HCT116 (cell line): ENCODE data around the gene MYO10. TPM values are rescaled to one million over a fixed set of nuclear protein-coding genes. Genes with fewer than 3 reads are reported as not detected.

Source experiments
- ATAC-seq: fragments of 200-7000 bp; cut with Tn5 transposase; 2 replicates; pipeline ENCODE4 v1.9.1; 2020; ENCODE audit warnings: mild to moderate bottlenecking, moderate library complexity
- BruUV-seq: library from RNA; stranded (reverse); fragments of 400-500 nt; replicated peaks from 2 replicates; lab custom pipeline; 2021; lab: Mats Ljungman, UMichigan
- CTCF ChIA-PET: fragments of 300-600 bp; sonication (Branson Sonifier 250); formaldehyde crosslinking; loops from one replicate; lab custom pipeline; 2021; ENCODE audit warnings: antibody characterized with exemption; lab: Charles Lee
- POLR2A ChIA-PET: fragments of 300-600, 350-600 bp; sonication (Branson Sonifier 250); formaldehyde crosslinking; loops from one replicate; lab custom pipeline; 2021; ENCODE audit warnings: antibody characterized with exemption; lab: Charles Lee
- RAD21 ChIA-PET, 2 experiments: fragments of 300-600 bp; sonication (Branson Sonifier 250); formaldehyde crosslinking; loops; one replicate each; lab custom pipeline; 2023; ENCODE audit warnings: low total read pairs in 2 of 2; ENCODE audit not compliant: uncharacterized antibody in 2 of 2, unreplicated experiment in 2 of 2, low non-redundant PET in 1 of 2; lab: Charles Lee
- DNase-seq: peaks from one replicate; pipeline ENCODE4 v3.0.0-alpha.2; 2010; ENCODE audit warnings: low read depth, low spot score
- H2AFZ ChIP-seq: fragments of 200-600 bp; shearing (Covaris generic), sonication (generic); 2 replicates; pipeline ENCODE4 v1.6.1; 2017; ENCODE audit warnings: low read depth, mixed run types, mixed read lengths, antibody characterized with exemption, low read length; ENCODE audit not compliant: poor library complexity, severe bottlenecking
- H3K27ac ChIP-seq: 2 replicates; pipeline ENCODE4 v1.5.1; 2012; ENCODE audit warnings: low read depth, low read length
- H3K27me3 ChIP-seq: fragments of 200-600 bp; sonication (generic); 2 replicates; pipeline ENCODE4 v1.6.1; 2016; ENCODE audit warnings: mixed run types, low read length, mixed read lengths; ENCODE audit not compliant: insufficient read depth
- H3K36me3 ChIP-seq, 2 experiments: fragments of 200-500 bp in 1 of 2; fragments of 200-600 bp in 1 of 2; sonication (Bioruptor generic) in 1 of 2; sonication (generic) in 1 of 2; 2 replicates each; pipeline versions ENCODE4 v1.5.1 to v1.6.1; 2014 to 2016; ENCODE audit warnings: low read length in 2 of 2, inconsistent platforms in 1 of 2, mixed read lengths in 1 of 2, mixed run types in 1 of 2; ENCODE audit not compliant: insufficient read depth in 2 of 2, control insufficient read depth in 1 of 2
- H3K4me1 ChIP-seq, 2 experiments: fragments of 200-600 bp in 1 of 2; sonication (generic) in 1 of 2; 2 replicates each; pipeline versions ENCODE4 v1.5.1 to v1.6.1; 2012 to 2017; ENCODE audit warnings: low read length in 2 of 2, inconsistent platforms in 1 of 2, mild to moderate bottlenecking in 1 of 2, mixed read lengths in 1 of 2, mixed run types in 1 of 2, moderate library complexity in 1 of 2; ENCODE audit not compliant: insufficient read depth in 2 of 2, control insufficient read depth in 1 of 2
- H3K4me2 ChIP-seq: fragments of 200-600 bp; sonication (generic); 2 replicates; pipeline ENCODE4 v1.6.1; 2017; ENCODE audit warnings: mixed run types, low read length, mixed read lengths
- H3K4me3 ChIP-seq, 2 experiments: fragments of 200-600 bp in 1 of 2; sonication (generic) in 1 of 2; replicated peaks in 1 of 2; 2 replicates each; pipeline ENCODE4 v1.5.1; 2011 to 2016; ENCODE audit warnings: low read length in 2 of 2, control low read depth in 1 of 2, low read depth in 1 of 2, mild to moderate bottlenecking in 1 of 2, mixed read lengths in 1 of 2, mixed run types in 1 of 2
- H3K79me2 ChIP-seq: fragments of 200-600 bp; sonication (generic); 2 replicates; pipeline ENCODE4 v1.6.1; 2017; ENCODE audit warnings: mild to moderate bottlenecking, mixed run types, low read length, moderate library complexity, mixed read lengths; ENCODE audit not compliant: insufficient read depth
- H3K9ac ChIP-seq: fragments of 200-600 bp; sonication (generic); 2 replicates; pipeline ENCODE4 v1.6.1; 2016; ENCODE audit warnings: low read length, mixed read lengths
- H3K9me2 ChIP-seq: fragments of 200-600 bp; sonication (generic), shearing (Covaris generic); 2 replicates; pipeline ENCODE4 v1.6.1; 2017; ENCODE audit warnings: mixed run types, mild to moderate bottlenecking, moderate library complexity; ENCODE audit not compliant: insufficient read depth
- H3K9me3 ChIP-seq, 2 experiments: fragments of 200-500 bp in 1 of 2; fragments of 200-600 bp in 1 of 2; sonication (Bioruptor generic) in 1 of 2; sonication (generic) in 1 of 2; 2 replicates each; pipeline ENCODE4 v1.6.1; 2014 to 2017; ENCODE audit warnings: low read length in 2 of 2, mixed read lengths in 2 of 2, inconsistent platforms in 1 of 2, low read depth in 1 of 2, mild to moderate bottlenecking in 1 of 2, mixed run types in 1 of 2, moderate library complexity in 1 of 2; ENCODE audit not compliant: control insufficient read depth in 1 of 2, insufficient read depth in 1 of 2
- H4K20me1 ChIP-seq: fragments of 200-600 bp; sonication (generic), shearing (Covaris generic); 2 replicates; pipeline ENCODE4 v1.6.1; 2017; ENCODE audit warnings: mixed run types, mild to moderate bottlenecking, moderate library complexity; ENCODE audit not compliant: insufficient read depth
- ATF3 ChIP-seq: IDR thresholded peaks from 2 replicates; pipeline ENCODE4 v1.6.1; 2012
- CBX3 ChIP-seq: IDR thresholded peaks from 2 replicates; pipeline ENCODE4 v1.6.1; 2012; ENCODE audit warnings: low read depth
- CEBPB ChIP-seq: IDR thresholded peaks from 2 replicates; pipeline ENCODE4 v1.6.1; 2012; ENCODE audit warnings: low read depth
- CTCF ChIP-seq, 3 experiments: fragments of 200-600 bp in 1 of 3; sonication (generic) in 1 of 3; IDR thresholded peaks in 2 of 3; conservative IDR thresholded peaks in 1 of 3; 2 replicates each; pipeline ENCODE4 v1.5.1; 2012 to 2017; ENCODE audit warnings: low read depth in 2 of 3, low read length in 2 of 3, antibody characterized with exemption in 1 of 3, borderline replicate concordance in 1 of 3, control low read depth in 1 of 3, mild to moderate bottlenecking in 1 of 3, mixed read lengths in 1 of 3, mixed run types in 1 of 3, moderate library complexity in 1 of 3; ENCODE audit not compliant: insufficient read depth in 1 of 3
- EGR1 ChIP-seq: IDR thresholded peaks from 2 replicates; pipeline ENCODE4 v1.6.1; 2012; ENCODE audit warnings: low read depth
- ELF1 ChIP-seq: IDR thresholded peaks from 2 replicates; pipeline ENCODE4 v1.6.1; 2012; ENCODE audit warnings: low read depth, borderline replicate concordance
- EZH2 ChIP-seq: fragments of 200-600 bp; sonication (generic); IDR thresholded peaks from 2 replicates; pipeline ENCODE4 v1.6.1; 2017; ENCODE audit warnings: antibody characterized with exemption, mixed run types
- EZH2phosphoT487 ChIP-seq: fragments of 200-600 bp; IDR thresholded peaks from 2 replicates; pipeline ENCODE4 v1.6.1; 2018; ENCODE audit warnings: antibody characterized with exemption, borderline replicate concordance
- FOSL1 ChIP-seq: IDR thresholded peaks from 2 replicates; pipeline ENCODE4 v1.6.1; 2012; ENCODE audit warnings: low read depth
- JUND ChIP-seq: IDR thresholded peaks from 2 replicates; pipeline ENCODE4 v1.6.1; 2012
- MAX ChIP-seq: IDR thresholded peaks from 2 replicates; pipeline ENCODE4 v1.6.1; 2012
- POLR2A ChIP-seq: IDR thresholded peaks from 2 replicates; pipeline ENCODE4 v1.7.0; 2011; ENCODE audit warnings: borderline replicate concordance; ENCODE audit not compliant: insufficient read depth, insufficient read length; ENCODE audit errors: extremely low read depth
- RAD21 ChIP-seq: IDR thresholded peaks from 2 replicates; pipeline ENCODE4 v1.6.1; 2012; ENCODE audit warnings: low read depth, mild to moderate bottlenecking
- SIN3A ChIP-seq: IDR thresholded peaks from 2 replicates; pipeline ENCODE4 v1.6.1; 2012; ENCODE audit warnings: low read depth
- SP1 ChIP-seq: IDR thresholded peaks from 2 replicates; pipeline ENCODE4 v1.6.1; 2012; ENCODE audit warnings: low read depth
- SRF ChIP-seq: IDR thresholded peaks from 2 replicates; pipeline ENCODE4 v1.6.1; 2012; ENCODE audit warnings: low read depth
- TCF7L2 ChIP-seq: IDR thresholded peaks from 2 replicates; pipeline ENCODE4 v1.7.0; 2011; ENCODE audit warnings: borderline replicate concordance, inconsistent platforms; ENCODE audit not compliant: insufficient read depth, insufficient read length; ENCODE audit errors: extremely low read depth
- YY1 ChIP-seq: IDR thresholded peaks from 2 replicates; pipeline ENCODE4 v1.6.1; 2011; ENCODE audit warnings: low read length, low read depth, moderate library complexity, mild to moderate bottlenecking; ENCODE audit not compliant: insufficient replicate concordance; ENCODE audit errors: extremely low read depth
- ZBTB33 ChIP-seq: IDR thresholded peaks from 2 replicates; pipeline ENCODE4 v1.6.1; 2011; ENCODE audit warnings: mild to moderate bottlenecking, low read length, moderate library complexity; ENCODE audit not compliant: insufficient replicate concordance; ENCODE audit errors: extremely low read depth
- ZFX ChIP-seq: fragments of 450-650 bp; IDR thresholded peaks from 2 replicates; pipeline ENCODE4 v1.6.1; 2017
- intact Hi-C: fragments of 100-400 bp; cut with micrococcal nuclease; formaldehyde crosslinking; loops from 2 replicates; pipeline ENCODE4 v1.10.0; 2022
- total RNA-seq: library from RNA; stranded (reverse); gene quantifications from one replicate; pipeline ENCODE4 v1.2.1, GENCODE V29; 2021; ENCODE audit not compliant: unreplicated experiment

Gene MYO10
- total RNA-seq, 1 experiment from 2014 or later = 34.9 TPM

- POLR2A ChIA-PET = no interaction called here
- peaks cover 7% of the 10 kb centered on the region for H3K27me3 ChIP-seq
- H3K4me1 ChIP-seq = no peaks in the 10 kb centered on the region
- no peak overlapping the region for H3K4me2 ChIP-seq
- no TSS peak for BruUV-seq
- ATAC-seq (no peak), DNase-seq (no peak)
- H3K36me3 ChIP-seq = no peaks in the 10 kb centered on the region
- H2AFZ ChIP-seq = no peak overlapping the region
- CTCF ChIA-PET = no interaction called here
- intact Hi-C loops = no loop called here
- no peaks in the 10 kb centered on the region for H4K20me1 ChIP-seq
- no peaks in the 10 kb centered on the region for H3K9me3 ChIP-seq
- no peaks in the 10 kb centered on the region for H3K9me2 ChIP-seq
- H3K9ac ChIP-seq = no peak overlapping the region
- RAD21 ChIA-PET = no interaction called here
- no peaks in the 10 kb centered on the region for H3K79me2 ChIP-seq
- no peak for TF ChIP-seq ATF3
- TF ChIP-seq MAX = no peak
- TF ChIP-seq RAD21 = no peak
- no peak for TF ChIP-seq JUND
- no peak for TF ChIP-seq CTCF (IDR thresholded peaks at IDR 0.05 in 2 of 3, conservative IDR thresholded peaks at IDR 0.05 in 1 of 3; ENCODE audit: borderline replicate concordance in 1 of 3, insufficient read depth in 1 of 3, low read depth in 2 of 3, low read length in 2 of 3)
- TF ChIP-seq EGR1 = no peak
- TF ChIP-seq EZH2 = no peak
- TF ChIP-seq SRF = no peak
- no peak for TF ChIP-seq CBX3
- no peak for TF ChIP-seq ZBTB33
- no peak for TF ChIP-seq CEBPB
- no peak for TF ChIP-seq SP1
- no peak for TF ChIP-seq TCF7L2
- TF ChIP-seq ZFX = no peak
- no peak for TF ChIP-seq POLR2A
- no peak for TF ChIP-seq EZH2phosphoT487
- TF ChIP-seq FOSL1 = no peak
- TF ChIP-seq ELF1 = no peak
- TF ChIP-seq YY1 = no peak
- TF ChIP-seq SIN3A = no peak
- H3K4me3 ChIP-seq = no peak overlapping the region
- H3K27ac ChIP-seq = no peak overlapping the region
These were observed 296.9 kb downstream of the MYO10 start for GRCh38 chr5:16639206-16639605.
